OCI-LY3 (cell line): Measurements from ENCODE around the gene CLDND1.

Experiments
- H2AFZ ChIP-seq: fragments of 200-600, 300-600 bp; shearing (Covaris generic); 2 replicates; pipeline ENCODE4 v1.6.0; 2014; ENCODE audit warnings: antibody characterized with exemption, low read depth, low read length
- H3K27ac ChIP-seq: fragments of 200-600, 300-600 bp; sonication (generic); 2 replicates; pipeline ENCODE4 v1.5.1; 2014; ENCODE audit warnings: mild to moderate bottlenecking, low read length, moderate library complexity, mixed read lengths
- H3K27me3 ChIP-seq: fragments of 200-600, 300-600 bp; sonication (generic); 2 replicates; pipeline ENCODE4 v1.6.1; 2014; ENCODE audit warnings: low read depth, low read length, mixed read lengths
- H3K36me3 ChIP-seq: fragments of 200-600, 300-600 bp; sonication (generic); replicated peaks from 2 replicates; pipeline ENCODE3; 2014; ENCODE audit warnings: low read depth, low read length, mixed read lengths
- H3K4me1 ChIP-seq: fragments of 300-600, 200-600 bp; sonication (generic); 2 replicates; pipeline ENCODE4 v1.6.1; 2014; ENCODE audit warnings: low read length, mixed read lengths
- H3K4me2 ChIP-seq: fragments of 200-600, 300-600 bp; sonication (generic); 2 replicates; pipeline ENCODE4 v1.6.1; 2014; ENCODE audit warnings: low read length, mixed read lengths
- H3K4me3 ChIP-seq: fragments of 300-600, 200-600 bp; sonication (generic); 2 replicates; pipeline ENCODE4 v1.5.1; 2014; ENCODE audit warnings: antibody characterized with exemption, mild to moderate bottlenecking, low read length, moderate library complexity
- H3K79me2 ChIP-seq: fragments of 300-600, 200-600 bp; shearing (Covaris generic); 2 replicates; pipeline ENCODE4 v1.6.1; 2014; ENCODE audit warnings: mild to moderate bottlenecking, low read length, mixed read lengths
- H3K9ac ChIP-seq: fragments of 300-600, 200-600 bp; shearing (Covaris generic); 2 replicates; pipeline ENCODE4 v1.6.0; 2014; ENCODE audit warnings: mild to moderate bottlenecking, low read length, moderate library complexity
- H3K9me3 ChIP-seq: fragments of 200-600, 300-600 bp; shearing (Covaris generic); 2 replicates; pipeline ENCODE4 v1.6.1; 2014; ENCODE audit warnings: low read length, mixed read lengths; ENCODE audit not compliant: insufficient read depth
- H4K20me1 ChIP-seq: fragments of 200-600, 300-600 bp; sonication (generic); 2 replicates; pipeline ENCODE4 v1.6.1; 2016; ENCODE audit warnings: low read length, mixed read lengths; ENCODE audit not compliant: insufficient read depth
- EZH2phosphoT487 ChIP-seq: fragments of 200-600 bp; shearing (Covaris generic); IDR thresholded peaks from 2 replicates; pipeline ENCODE4 v1.6.1; 2018; ENCODE audit warnings: antibody characterized with exemption, mixed run types, low read depth
- TF ChIP-seq, protein P1 (sequence below): fragments of 200-600, 300-600 bp; sonication (generic); IDR thresholded peaks from 2 replicates; pipeline ENCODE4 v1.5.1; 2014; ENCODE audit warnings: antibody characterized with exemption, low read length, low read depth

The CLDND1 gene

DNA sequence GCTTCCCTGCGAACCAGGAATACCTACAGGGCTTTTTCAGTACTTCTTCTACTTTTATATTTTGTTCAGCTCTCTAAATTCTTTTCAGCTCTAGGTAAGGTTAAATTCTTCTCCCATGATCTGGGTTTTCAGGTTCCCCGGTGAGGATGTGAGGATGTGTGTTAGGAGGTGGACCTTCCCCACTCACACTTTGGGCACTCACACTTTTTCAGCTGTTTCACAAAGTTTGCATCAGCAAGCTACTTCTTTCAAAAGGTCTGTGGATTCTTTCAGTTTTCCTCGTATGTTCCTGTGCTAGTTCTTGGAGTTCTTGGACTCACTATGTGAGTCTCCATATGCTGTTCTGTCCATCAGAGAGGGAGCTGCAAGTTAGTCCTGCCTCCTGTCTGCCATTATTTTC is 39.1 kb downstream of the CLDND1 start:
- H3K9me3 ChIP-seq = no peaks in the 10 kb centered on the region
- H3K9ac ChIP-seq = no peak overlapping the region
- TF ChIP-seq, protein P1, sequence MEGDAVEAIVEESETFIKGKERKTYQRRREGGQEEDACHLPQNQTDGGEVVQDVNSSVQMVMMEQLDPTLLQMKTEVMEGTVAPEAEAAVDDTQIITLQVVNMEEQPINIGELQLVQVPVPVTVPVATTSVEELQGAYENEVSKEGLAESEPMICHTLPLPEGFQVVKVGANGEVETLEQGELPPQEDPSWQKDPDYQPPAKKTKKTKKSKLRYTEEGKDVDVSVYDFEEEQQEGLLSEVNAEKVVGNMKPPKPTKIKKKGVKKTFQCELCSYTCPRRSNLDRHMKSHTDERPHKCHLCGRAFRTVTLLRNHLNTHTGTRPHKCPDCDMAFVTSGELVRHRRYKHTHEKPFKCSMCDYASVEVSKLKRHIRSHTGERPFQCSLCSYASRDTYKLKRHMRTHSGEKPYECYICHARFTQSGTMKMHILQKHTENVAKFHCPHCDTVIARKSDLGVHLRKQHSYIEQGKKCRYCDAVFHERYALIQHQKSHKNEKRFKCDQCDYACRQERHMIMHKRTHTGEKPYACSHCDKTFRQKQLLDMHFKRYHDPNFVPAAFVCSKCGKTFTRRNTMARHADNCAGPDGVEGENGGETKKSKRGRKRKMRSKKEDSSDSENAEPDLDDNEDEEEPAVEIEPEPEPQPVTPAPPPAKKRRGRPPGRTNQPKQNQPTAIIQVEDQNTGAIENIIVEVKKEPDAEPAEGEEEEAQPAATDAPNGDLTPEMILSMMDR = no peak
- TF ChIP-seq EZH2phosphoT487 = no peak
- H3K4me3 ChIP-seq = no peak overlapping the region
- H3K27me3 ChIP-seq = no peaks in the 10 kb centered on the region
- no peak overlapping the region for H3K4me2 ChIP-seq
- H3K79me2 ChIP-seq = no peaks in the 10 kb centered on the region
- H3K27ac ChIP-seq = no peak overlapping the region
- no peaks in the 10 kb centered on the region for H3K4me1 ChIP-seq
- no peaks in the 10 kb centered on the region for H3K36me3 ChIP-seq
- H4K20me1 ChIP-seq = no peaks in the 10 kb centered on the region
- H2AFZ ChIP-seq = no peak overlapping the region

DNA sequence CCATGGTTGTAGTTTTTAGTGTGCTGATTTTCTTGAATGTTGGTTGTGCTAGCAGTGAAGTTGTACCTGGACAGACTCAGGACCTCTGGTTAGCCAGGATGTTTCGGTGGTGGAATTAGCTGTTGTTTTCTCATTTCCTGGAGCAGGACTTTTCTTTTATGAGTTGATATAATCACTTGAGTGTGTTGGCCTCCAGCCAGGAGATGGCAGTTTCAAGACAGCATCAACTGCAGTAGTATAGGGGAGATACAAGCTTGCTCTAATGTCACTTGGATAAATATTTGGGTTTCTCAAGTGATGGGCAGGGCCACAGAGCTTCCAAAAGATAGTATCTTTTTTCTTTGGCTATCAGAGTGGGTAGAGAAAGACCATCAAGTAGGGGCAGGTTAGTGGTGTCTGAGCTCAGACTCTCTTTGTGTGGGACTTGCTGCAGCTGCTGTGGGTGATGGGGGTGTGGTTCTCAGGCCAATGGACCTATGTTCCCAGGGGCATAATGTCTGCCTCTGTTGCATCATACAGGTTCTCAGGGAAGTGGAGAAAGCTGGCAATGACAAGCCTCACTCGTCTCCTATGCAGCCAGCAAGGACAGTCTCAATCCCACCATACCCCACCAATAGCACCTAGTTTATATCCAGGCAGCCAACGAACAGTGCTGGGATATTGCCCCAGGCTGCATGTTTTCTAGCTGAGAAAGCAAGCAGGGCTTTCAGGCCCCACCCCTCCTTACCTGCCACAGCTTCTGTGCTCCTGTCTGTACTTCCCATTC is 39.8 kb downstream of the CLDND1 start:
- Histone ChIP-seq H3K9me3 (no peaks in the 10 kb centered on the region), H3K4me2 (no peak overlapping the region), H3K27ac (no peak overlapping the region), H4K20me1 (no peaks in the 10 kb centered on the region), H3K27me3 (no peaks in the 10 kb centered on the region), H3K9ac (no peak overlapping the region), H3K79me2 (no peaks in the 10 kb centered on the region), H3K4me3 (no peak overlapping the region), H3K36me3 (no peaks in the 10 kb centered on the region), H3K4me1 (no peaks in the 10 kb centered on the region), H2AFZ (no peak overlapping the region)
- no peak for TF ChIP-seq EZH2phosphoT487
- TF ChIP-seq, protein P1 = no peak
